Natural killer cell (primary cell): Measurements from ENCODE around the gene SUMF1. TPM values are rescaled to one million over a fixed set of nuclear protein-coding genes. Genes with fewer than 3 reads are reported as not detected.

Experiments used
- ATAC-seq, 3 donors: fragments of 150-1000 bp in 2 of 3; fragments of 200-7000 bp in 1 of 3; cut with Tn5 transposase; 1 replicate in 1 of 3; 2 replicates in 2 of 3; pipeline ENCODE4 v1.10.0; 2021; ENCODE audit warnings: mild to moderate bottlenecking in 2 of 3, moderate library complexity in 2 of 3
- DNase-seq, 2 donors: peaks; one replicate each; pipeline versions ENCODE4 v3.0.0 to v3.0.0-alpha.2; 2013 to 2021; ENCODE audit warnings: mixed read lengths in 1 of 2
- H3K27ac ChIP-seq: one replicate; pipeline ENCODE4 v1.5.1; 2013; ENCODE audit warnings: mild to moderate bottlenecking, low read length
- H3K27me3 ChIP-seq: one replicate; pipeline ENCODE4 v1.6.1; 2013; ENCODE audit warnings: low read length; ENCODE audit not compliant: control insufficient read depth, insufficient read depth
- H3K36me3 ChIP-seq: one replicate; pipeline ENCODE4 v1.6.1; 2013; ENCODE audit warnings: low read length; ENCODE audit not compliant: control insufficient read depth, insufficient read depth
- H3K4me1 ChIP-seq: one replicate; pipeline ENCODE4 v1.6.1; 2013; ENCODE audit warnings: low read length; ENCODE audit not compliant: control insufficient read depth, insufficient read depth
- H3K4me3 ChIP-seq: one replicate; pipeline ENCODE4 v1.5.1; 2013; ENCODE audit warnings: low read length
- H3K9me3 ChIP-seq: one replicate; pipeline ENCODE4 v1.6.1; 2013; ENCODE audit warnings: low read length; ENCODE audit not compliant: control insufficient read depth, insufficient read depth
- H3K27ac Mint-ChIP-seq, 2 donors: one replicate each; pipeline ENCODE4 v1.8.0; 2022; ENCODE audit warnings: mild to moderate bottlenecking in 2 of 2, mixed read lengths in 2 of 2, moderate library complexity in 1 of 2
- H3K27me3 Mint-ChIP-seq, 2 donors: one replicate each; pipeline ENCODE4 v1.8.0; 2022; ENCODE audit warnings: low read depth in 2 of 2, mixed read lengths in 2 of 2
- H3K36me3 Mint-ChIP-seq: one replicate; pipeline ENCODE4 v1.8.0; 2022; ENCODE audit warnings: mixed read lengths
- H3K4me1 Mint-ChIP-seq, 2 donors: one replicate each; pipeline ENCODE4 v1.8.0; 2022; ENCODE audit warnings: mixed read lengths in 2 of 2
- H3K4me3 Mint-ChIP-seq: one replicate; pipeline ENCODE4 v1.8.0; 2022; ENCODE audit warnings: mild to moderate bottlenecking, moderate library complexity, mixed read lengths
- H3K9me3 Mint-ChIP-seq, 2 donors: one replicate each; pipeline ENCODE4 v1.8.0; 2022; ENCODE audit warnings: mixed read lengths in 2 of 2
- WGBS: methylation state at CpG from one replicate; pipeline ENCODE4 v1.1.7; 2013; ENCODE audit warnings: missing lambda C conversion rate; ENCODE audit not compliant: insufficient coverage; 5-methylcytosine and 5-hydroxymethylcytosine counted together
- intact Hi-C: fragments of 100-400 bp; cut with micrococcal nuclease; formaldehyde crosslinking; loops from one replicate; pipeline ENCODE4 v1.14.2; 2022
- total RNA-seq, 4 donors: library from RNA; stranded (reverse); fragments of 120-200 nt in 1 of 4; gene quantifications; one replicate each; pipeline versions ENCODE4 v1.2.3 to v1.2.4, GENCODE V29; 2013 to 2022
- TF ChIP-seq, protein P1 (sequence below): fragments of 200-600 bp; IDR thresholded peaks from one replicate; pipeline ENCODE4 v1.8.0; 2022; ENCODE audit warnings: antibody characterized with exemption

The SUMF1 gene
- total RNA-seq, 3 donors from 2014 or later (not counting 1 experiment from before 2014, with no cell fraction given): 16.3 to 19.8 (median 19.3) TPM

DNA sequence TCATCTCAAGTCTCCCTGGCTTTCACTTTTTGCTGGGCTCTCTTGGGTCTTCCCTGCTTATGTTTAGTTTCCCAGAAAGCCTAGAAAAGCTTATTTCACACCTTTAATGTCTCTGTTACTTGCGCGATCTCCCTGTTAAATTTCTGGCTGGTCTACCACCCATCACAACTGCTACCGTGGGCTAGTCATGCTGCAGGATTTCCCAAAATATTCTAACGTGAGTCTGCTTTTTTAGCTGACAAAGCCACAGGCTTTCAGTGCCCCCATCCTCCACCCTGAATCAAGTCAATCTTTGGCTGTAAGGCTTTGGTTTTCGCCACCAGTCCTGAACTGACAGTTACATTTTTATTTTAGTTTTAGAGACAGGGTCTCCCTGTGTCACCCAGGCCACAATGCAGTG, 74.1 kb downstream of the SUMF1 start:
- peaks cover 23% of the 10 kb centered on the region for H3K4me1 ChIP-seq
- TF ChIP-seq, protein P1, sequence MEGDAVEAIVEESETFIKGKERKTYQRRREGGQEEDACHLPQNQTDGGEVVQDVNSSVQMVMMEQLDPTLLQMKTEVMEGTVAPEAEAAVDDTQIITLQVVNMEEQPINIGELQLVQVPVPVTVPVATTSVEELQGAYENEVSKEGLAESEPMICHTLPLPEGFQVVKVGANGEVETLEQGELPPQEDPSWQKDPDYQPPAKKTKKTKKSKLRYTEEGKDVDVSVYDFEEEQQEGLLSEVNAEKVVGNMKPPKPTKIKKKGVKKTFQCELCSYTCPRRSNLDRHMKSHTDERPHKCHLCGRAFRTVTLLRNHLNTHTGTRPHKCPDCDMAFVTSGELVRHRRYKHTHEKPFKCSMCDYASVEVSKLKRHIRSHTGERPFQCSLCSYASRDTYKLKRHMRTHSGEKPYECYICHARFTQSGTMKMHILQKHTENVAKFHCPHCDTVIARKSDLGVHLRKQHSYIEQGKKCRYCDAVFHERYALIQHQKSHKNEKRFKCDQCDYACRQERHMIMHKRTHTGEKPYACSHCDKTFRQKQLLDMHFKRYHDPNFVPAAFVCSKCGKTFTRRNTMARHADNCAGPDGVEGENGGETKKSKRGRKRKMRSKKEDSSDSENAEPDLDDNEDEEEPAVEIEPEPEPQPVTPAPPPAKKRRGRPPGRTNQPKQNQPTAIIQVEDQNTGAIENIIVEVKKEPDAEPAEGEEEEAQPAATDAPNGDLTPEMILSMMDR: no peak
- H3K36me3 Mint-ChIP-seq: peaks cover 14% of the 10 kb centered on the region
- peaks cover 0 to 4% of the 10 kb centered on the region in 2 donors for H3K9me3 Mint-ChIP-seq
- H3K36me3 ChIP-seq: peaks cover 1% of the 10 kb centered on the region
- H3K4me3 ChIP-seq: no peak overlapping the region
- peaks cover 41 to 45% of the 10 kb centered on the region in 2 donors for H3K4me1 Mint-ChIP-seq
- no peaks in the 10 kb centered on the region for H3K27me3 Mint-ChIP-seq
- ATAC-seq (peak; percentile 5 to 56 (median 38)), DNase-seq (no peak)
- intact Hi-C loops: loop anchor here (5.0 kb wide), 2 partner anchors 41 to 354 kb away; no protein-coding TSS in a partner anchor
- WGBS: 61% methylated on average over 5 of the region's 5 CpGs
- H3K4me3 Mint-ChIP-seq: peak overlapping the region; percentile 22
- H3K27me3 ChIP-seq: no peaks in the 10 kb centered on the region
- H3K9me3 ChIP-seq: no peaks in the 10 kb centered on the region
- H3K27ac Mint-ChIP-seq: peak overlapping the region; percentile 85 to 87
- H3K27ac ChIP-seq: no peak overlapping the region

DNA sequence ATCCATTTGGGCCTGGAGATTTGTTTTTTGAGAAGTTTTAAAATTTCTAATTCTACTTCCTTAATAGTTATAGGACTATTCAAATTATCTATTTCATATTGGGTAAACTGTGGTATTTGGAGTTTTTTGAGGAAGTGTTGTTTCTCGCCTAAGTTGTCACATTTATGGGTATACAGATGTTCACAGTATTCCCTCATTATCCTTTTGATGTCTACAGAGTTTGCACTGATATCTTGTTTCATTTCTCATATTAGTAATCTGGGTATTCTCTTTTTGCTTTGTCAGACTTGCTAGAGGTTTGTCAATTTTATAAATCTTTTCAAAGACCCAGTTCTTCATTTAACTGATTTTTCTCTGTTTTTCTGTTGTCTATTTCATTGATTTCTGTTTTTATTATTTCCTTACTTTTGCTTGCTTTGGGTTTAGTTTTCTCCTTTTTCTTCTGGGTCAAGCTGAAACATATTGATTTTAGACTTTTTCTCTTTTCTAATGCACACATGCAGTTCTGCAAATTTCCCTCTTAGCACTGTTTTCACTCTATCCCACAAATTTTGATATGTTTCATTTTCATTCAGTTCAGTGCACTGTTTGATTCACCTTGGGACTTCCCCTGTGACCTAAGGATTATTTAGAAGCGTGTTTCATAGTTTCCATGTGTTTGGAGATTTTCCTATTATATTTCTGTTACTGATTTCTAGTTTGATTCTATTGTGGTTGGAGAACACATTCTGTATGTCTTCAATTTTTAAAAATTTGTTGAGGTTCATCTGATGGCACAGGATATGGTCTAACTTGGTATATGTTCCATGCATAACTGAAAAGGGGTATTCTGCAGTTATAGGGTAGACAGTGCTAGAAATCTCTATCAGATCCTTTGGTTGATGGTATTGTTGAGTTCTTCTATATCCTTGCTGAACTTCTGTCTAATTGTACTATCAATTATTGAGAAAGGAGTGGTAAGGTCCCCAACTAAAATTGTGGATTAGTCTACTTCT, 79.6 kb downstream of the SUMF1 start:
- ATAC-seq (no peak), DNase-seq (no peak)
- Mint-ChIP-seq H3K27ac (peak overlapping the region in 1 of 2 donors; percentile 7), H3K4me3 (no peak overlapping the region), H3K27me3 (no peaks in the 10 kb centered on the region), H3K9me3 (peaks cover 0 to 4% of the 10 kb centered on the region in 2 donors), H3K36me3 (peaks cover 14% of the 10 kb centered on the region), H3K4me1 (peaks cover under 1 to 8% of the 10 kb centered on the region in 2 donors)
- Histone ChIP-seq H3K9me3 (no peaks in the 10 kb centered on the region), H3K36me3 (no peaks in the 10 kb centered on the region), H3K27ac (no peak overlapping the region), H3K27me3 (no peaks in the 10 kb centered on the region), H3K4me1 (no peaks in the 10 kb centered on the region), H3K4me3 (no peak overlapping the region)
- WGBS: 63% methylated on average over 1 of the region's 2 CpGs
- TF ChIP-seq, protein P1: no peak
- intact Hi-C loops: no loop called here

DNA sequence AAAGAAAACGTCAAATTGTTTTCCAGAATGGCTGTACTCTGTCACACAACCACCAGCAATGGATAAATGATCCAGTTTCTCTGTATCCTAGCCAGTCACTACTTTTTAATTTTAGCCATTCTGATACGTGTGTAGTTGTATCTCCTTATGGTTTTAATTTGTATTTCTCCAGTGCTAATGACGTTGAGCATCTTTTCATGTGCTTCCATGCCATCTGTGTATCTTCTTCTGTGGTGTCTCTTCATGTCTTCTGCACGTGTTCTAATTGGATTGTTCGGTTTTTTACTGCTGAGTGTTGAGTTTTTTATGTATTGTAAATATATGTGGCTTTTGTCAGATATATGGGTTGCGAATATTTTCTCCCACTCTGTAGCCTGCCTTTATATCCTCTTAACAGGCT, 81.9 kb downstream of the SUMF1 start:
- no peaks in the 10 kb centered on the region for H3K27me3 Mint-ChIP-seq
- H3K27me3 ChIP-seq: no peaks in the 10 kb centered on the region
- DNase-seq (no peak), ATAC-seq (no peak)
- TF ChIP-seq, protein P1: no peak
- peaks cover 0 to 8% of the 10 kb centered on the region in 2 donors for H3K4me1 Mint-ChIP-seq
- no peaks in the 10 kb centered on the region for H3K4me1 ChIP-seq
- no peak overlapping the region for H3K27ac ChIP-seq
- intact Hi-C loops: no loop called here
- no peak overlapping the region for H3K4me3 ChIP-seq
- no peak overlapping the region for H3K4me3 Mint-ChIP-seq
- 93% methylated on average over 5 of the region's 6 CpGs for WGBS
- H3K27ac Mint-ChIP-seq: no peak overlapping the region
- no peaks in the 10 kb centered on the region for H3K36me3 Mint-ChIP-seq
- no peaks in the 10 kb centered on the region for H3K9me3 ChIP-seq
- no peaks in the 10 kb centered on the region for H3K9me3 Mint-ChIP-seq
- H3K36me3 ChIP-seq: no peaks in the 10 kb centered on the region
